Right atrium auricular region (tissue), 2 donors: ENCODE measurements around the gene PCDHGB7. TPM values are rescaled to one million over a fixed set of nuclear protein-coding genes. Genes with fewer than 3 reads are reported as not detected.

Source experiments
- DNase-seq: peaks from one replicate; pipeline ENCODE4 v3.0.0-alpha.2; 2019; ENCODE audit warnings: low spot score
- H3K27ac ChIP-seq, 2 donors: fragments of 200-600 bp; sonication (generic); 1 replicate in 1 of 2; 2 replicates in 1 of 2; pipeline ENCODE4 v1.5.1; 2016 to 2019
- H3K27me3 ChIP-seq, 2 donors: fragments of 200-600 bp; sonication (generic); one replicate each; pipeline versions ENCODE4 v1.5.1 to v1.6.0; 2017 to 2019
- H3K36me3 ChIP-seq: fragments of 200-600 bp; sonication (generic); one replicate; pipeline ENCODE4 v1.5.1; 2016
- H3K4me1 ChIP-seq, 2 donors: fragments of 200-600 bp; sonication (generic); one replicate each; pipeline versions ENCODE4 v1.5.1 to v1.6.0; 2017 to 2019
- H3K4me3 ChIP-seq, 2 donors: fragments of 200-600 bp; sonication (generic); 1 replicate in 1 of 2; 2 replicates in 1 of 2; pipeline ENCODE4 v1.5.1; 2017 to 2019; ENCODE audit warnings: mild to moderate bottlenecking in 1 of 2, moderate library complexity in 1 of 2
- H3K9me3 ChIP-seq, 2 donors: fragments of 200-600 bp; sonication (generic); one replicate each; pipeline ENCODE4 v1.5.1; 2019
- total RNA-seq, 2 donors: library from RNA; depleted of rRNA; stranded (reverse); fragments of >200 nt; gene quantifications; one replicate each; pipeline ENCODE4 v1.1.0, GENCODE V29; 2016
- TF ChIP-seq, protein P1 (sequence below), 2 donors: fragments of 200-600 bp; sonication (generic); IDR thresholded peaks; one replicate each; pipeline ENCODE4 v1.5.1; 2019; ENCODE audit warnings: antibody characterized with exemption in 2 of 2

The PCDHGB7 gene
- total RNA-seq, 2 donors from 2014 or later, result 6.0 to 10.5 TPM

- H3K9me3 ChIP-seq, result peaks cover 11 to 68% of the 10 kb centered on the region in 2 donors
- TF ChIP-seq, protein P1, sequence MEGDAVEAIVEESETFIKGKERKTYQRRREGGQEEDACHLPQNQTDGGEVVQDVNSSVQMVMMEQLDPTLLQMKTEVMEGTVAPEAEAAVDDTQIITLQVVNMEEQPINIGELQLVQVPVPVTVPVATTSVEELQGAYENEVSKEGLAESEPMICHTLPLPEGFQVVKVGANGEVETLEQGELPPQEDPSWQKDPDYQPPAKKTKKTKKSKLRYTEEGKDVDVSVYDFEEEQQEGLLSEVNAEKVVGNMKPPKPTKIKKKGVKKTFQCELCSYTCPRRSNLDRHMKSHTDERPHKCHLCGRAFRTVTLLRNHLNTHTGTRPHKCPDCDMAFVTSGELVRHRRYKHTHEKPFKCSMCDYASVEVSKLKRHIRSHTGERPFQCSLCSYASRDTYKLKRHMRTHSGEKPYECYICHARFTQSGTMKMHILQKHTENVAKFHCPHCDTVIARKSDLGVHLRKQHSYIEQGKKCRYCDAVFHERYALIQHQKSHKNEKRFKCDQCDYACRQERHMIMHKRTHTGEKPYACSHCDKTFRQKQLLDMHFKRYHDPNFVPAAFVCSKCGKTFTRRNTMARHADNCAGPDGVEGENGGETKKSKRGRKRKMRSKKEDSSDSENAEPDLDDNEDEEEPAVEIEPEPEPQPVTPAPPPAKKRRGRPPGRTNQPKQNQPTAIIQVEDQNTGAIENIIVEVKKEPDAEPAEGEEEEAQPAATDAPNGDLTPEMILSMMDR (IDR thresholded peaks at IDR 0.05), result no peak
- H3K27ac ChIP-seq, result no peak overlapping the region
- H3K27me3 ChIP-seq, result no peaks in the 10 kb centered on the region
- no peaks in the 10 kb centered on the region for H3K4me1 ChIP-seq
- no peak overlapping the region for H3K4me3 ChIP-seq
- no peak for DNase-seq
- no peaks in the 10 kb centered on the region for H3K36me3 ChIP-seq
Measured at GRCh38 chr5:141439411-141440141, 22.1 kb downstream of the PCDHGB7 start.

- Histone ChIP-seq H3K27ac (no peak overlapping the region), H3K9me3 (peaks cover 11 to 66% of the 10 kb centered on the region in 2 donors), H3K4me1 (no peaks in the 10 kb centered on the region), H3K27me3 (no peaks in the 10 kb centered on the region), H3K4me3 (no peak overlapping the region), H3K36me3 (no peaks in the 10 kb centered on the region)
- no peak for DNase-seq
- TF ChIP-seq, protein P1 (IDR thresholded peaks at IDR 0.05), result no peak
Measured at GRCh38 chr5:141440341-141440740, 22.9 kb downstream of the PCDHGB7 start.

DNA sequence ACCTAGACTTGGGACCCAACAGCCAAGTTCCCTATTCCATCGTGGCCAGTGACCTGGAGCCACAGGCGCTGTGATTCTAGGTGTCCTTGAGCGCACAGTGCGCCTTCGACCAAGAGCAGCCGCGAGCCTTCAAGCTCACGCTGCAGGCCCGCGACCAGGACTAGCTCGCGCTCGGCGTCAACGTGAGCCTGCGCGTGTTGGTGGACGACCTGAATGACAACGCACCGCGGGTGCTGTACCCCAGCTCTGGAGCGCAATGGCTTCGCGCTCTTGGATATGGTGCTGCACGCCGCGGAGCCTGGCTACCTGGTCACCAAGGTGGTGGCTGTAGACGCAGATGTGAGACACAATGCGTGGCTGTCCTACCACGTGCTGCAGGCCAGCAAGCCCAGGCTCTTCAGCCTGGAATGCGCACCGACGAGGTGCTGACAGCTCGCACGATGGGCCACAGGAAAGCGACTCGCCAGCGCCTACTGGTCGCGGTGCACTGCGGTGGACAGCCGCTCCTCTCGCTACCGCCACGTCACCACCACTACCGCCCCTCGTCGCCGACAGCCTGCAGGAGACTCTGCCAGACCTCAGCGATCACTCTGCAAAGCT lies 24.2 kb downstream of the PCDHGB7 start:
- H3K36me3 ChIP-seq, result no peaks in the 10 kb centered on the region
- H3K27ac ChIP-seq, result no peak overlapping the region
- no peak overlapping the region for H3K4me3 ChIP-seq
- peaks cover 5 to 55% of the 10 kb centered on the region in 2 donors for H3K9me3 ChIP-seq
- TF ChIP-seq, protein P1 (IDR thresholded peaks at IDR 0.05), result no peak
- DNase-seq, result no peak
- no peaks in the 10 kb centered on the region for H3K4me1 ChIP-seq
- no peaks in the 10 kb centered on the region for H3K27me3 ChIP-seq

- Histone ChIP-seq H3K27me3 (no peaks in the 10 kb centered on the region), H3K4me3 (no peak overlapping the region), H3K27ac (no peak overlapping the region), H3K36me3 (no peaks in the 10 kb centered on the region), H3K4me1 (no peaks in the 10 kb centered on the region), H3K9me3 (peaks cover 0 to 5% of the 10 kb centered on the region in 2 donors)
- TF ChIP-seq, protein P1 (IDR thresholded peaks at IDR 0.05), result no peak
- no peak for DNase-seq
Measured at GRCh38 chr5:141465351-141465750, 47.9 kb downstream of the PCDHGB7 start.

Other genes starting within 250 kb of the PCDHGB7 start
- gene PCDHB7, start 245.0 kb upstream of the PCDHGB7 start, total RNA-seq, result 1 to 10 TPM; 1.0 to 1.4 TPM
- 1 to 10 TPM in 1 of 2 donors, under 1 TPM in 1; 0.90 to 1.7 TPM for gene PCDHB8, start 239.9 kb upstream of the PCDHGB7 start, total RNA-seq
- 1 to 10 TPM; 5.3 TPM for gene PCDHB16, start 235.3 kb upstream of the PCDHGB7 start, total RNA-seq
- gene PCDHB9, start 230.5 kb upstream of the PCDHGB7 start, total RNA-seq, result 1 to 10 TPM; 1.7 to 2.5 TPM
- 1 to 10 TPM; 2.0 to 2.5 TPM for gene PCDHB10, start 225.3 kb upstream of the PCDHGB7 start, total RNA-seq
- gene PCDHB11, start 218.1 kb upstream of the PCDHGB7 start, total RNA-seq, result 1 to 10 TPM; 1.8 to 2.4 TPM
- gene PCDHB12, start 209.0 kb upstream of the PCDHGB7 start, total RNA-seq, result 1 to 10 TPM; 1.8 to 2.3 TPM
- 1 to 10 TPM; 4.2 to 5.0 TPM for gene PCDHB13, start 203.8 kb upstream of the PCDHGB7 start, total RNA-seq
- gene PCDHB14, start 194.3 kb upstream of the PCDHGB7 start, total RNA-seq, result 1 to 10 TPM; 4.3 to 5.1 TPM
- 1 to 10 TPM; 3.2 to 5.3 TPM for gene PCDHB15, start 172.3 kb upstream of the PCDHGB7 start, total RNA-seq
- gene SLC25A2, start 113.6 kb upstream of the PCDHGB7 start, total RNA-seq, result not detected
- gene TAF7, start 96.9 kb upstream of the PCDHGB7 start, total RNA-seq, result 10 to 100 TPM; 73.9 to 82.6 TPM
- 1 to 10 TPM; 1.4 to 2.0 TPM for gene PCDHGA1, start 87.2 kb upstream of the PCDHGB7 start, total RNA-seq
- 1 to 10 TPM; 7.5 to 7.7 TPM for gene PCDHGA2, start 78.9 kb upstream of the PCDHGB7 start, total RNA-seq
- gene PCDHGA3, start 73.8 kb upstream of the PCDHGB7 start, total RNA-seq, result 1 to 10 TPM; 7.0 to 8.9 TPM
- 1 to 10 TPM; 2.4 to 3.3 TPM for gene PCDHGB1, start 67.6 kb upstream of the PCDHGB7 start, total RNA-seq
- 1 to 10 TPM; 4.4 to 5.7 TPM for gene PCDHGA4, start 62.7 kb upstream of the PCDHGB7 start, total RNA-seq
- 1 to 10 TPM; 5.2 to 6.7 TPM for gene PCDHGB2, start 57.7 kb upstream of the PCDHGB7 start, total RNA-seq
- 1 to 10 TPM; 4.0 to 5.0 TPM for gene PCDHGA5, start 53.5 kb upstream of the PCDHGB7 start, total RNA-seq
- 1 to 10 TPM; 5.4 to 7.2 TPM for gene PCDHGB3, start 47.4 kb upstream of the PCDHGB7 start, total RNA-seq
- 1 to 10 TPM; 4.7 to 5.3 TPM for gene PCDHGA6, start 43.8 kb upstream of the PCDHGB7 start, total RNA-seq
- gene PCDHGA7, start 34.9 kb upstream of the PCDHGB7 start, total RNA-seq, result 1 to 10 TPM; 4.9 to 6.1 TPM
- 1 to 10 TPM; 6.3 to 6.4 TPM for gene PCDHGB4, start 30.0 kb upstream of the PCDHGB7 start, total RNA-seq
- 1 to 10 TPM; 5.0 to 5.7 TPM for gene PCDHGA8, start 25.0 kb upstream of the PCDHGB7 start, total RNA-seq
- gene PCDHGB5, start 19.7 kb upstream of the PCDHGB7 start, total RNA-seq, result 1 to 10 TPM; 9.7 TPM
- gene PCDHGA9, start 14.9 kb upstream of the PCDHGB7 start, total RNA-seq, result 1 to 10 TPM; 3.7 to 5.2 TPM
- gene PCDHGB6, start 9.7 kb upstream of the PCDHGB7 start, total RNA-seq, result 1 to 10 TPM; 5.0 to 7.1 TPM
- gene PCDHGA10, start 4.7 kb upstream of the PCDHGB7 start, total RNA-seq, result 1 to 10 TPM; 3.1 to 4.8 TPM
- 1 to 10 TPM; 3.0 to 4.5 TPM for gene PCDHGA11, start 3.4 kb downstream of the PCDHGB7 start, total RNA-seq
- 1 to 10 TPM; 6.2 to 7.7 TPM for gene PCDHGA12, start 12.8 kb downstream of the PCDHGB7 start, total RNA-seq
- gene PCDHGC3, start 58.3 kb downstream of the PCDHGB7 start, total RNA-seq, result 10 to 100 TPM; 24.1 to 38.3 TPM
- gene PCDHGC4, start 67.4 kb downstream of the PCDHGB7 start, total RNA-seq, result 1 to 10 TPM; 1.5 to 1.7 TPM
- 1 to 10 TPM; 1.4 to 1.7 TPM for gene PCDHGC5, start 71.4 kb downstream of the PCDHGB7 start, total RNA-seq
- 10 to 100 TPM; 18.7 to 82.7 TPM for gene DIAPH1, start 201.3 kb downstream of the PCDHGB7 start, total RNA-seq
- 10 to 100 TPM; 21.0 to 22.2 TPM for gene HDAC3, start 219.2 kb downstream of the PCDHGB7 start, total RNA-seq
- 1 to 10 TPM in 1 of 2 donors, under 1 TPM in 1; 0.41 to 1.3 TPM for gene RELL2, start 219.3 kb downstream of the PCDHGB7 start, total RNA-seq
- 1 to 10 TPM; 5.1 to 6.4 TPM for gene FCHSD1, start 233.7 kb downstream of the PCDHGB7 start, total RNA-seq